ENCODE data around the gene CXCR2. TPM values are rescaled to one million over a fixed set of nuclear protein-coding genes. Genes with fewer than 3 reads are reported as not detected.
A peak's percentile ranks its signal among the peaks of the same experiment; 100 is the strongest.

CXCR2 gene
- total RNA-seq, 1 donor from 2014 or later = not detected

GRCh38 chr2:218145124-218145523 is 19.3 kb downstream of the CXCR2 start:
- Mint-ChIP-seq H3K27me3 (ENCODE audit: insufficient read depth) (peaks cover 11% of the 10 kb centered on the region), H3K4me1 (ENCODE audit: low read depth) (peaks cover 6% of the 10 kb centered on the region), H3K4me3 (no peak overlapping the region), H3K36me3 (ENCODE audit: low read depth) (no peaks in the 10 kb centered on the region), H3K9me3 (no peaks in the 10 kb centered on the region), H3K27ac (no peak overlapping the region)
- no peak for DNase-seq (ENCODE audit: low spot score)
- intact Hi-C loops (cut with micrococcal nuclease) = no loop called here

DNA sequence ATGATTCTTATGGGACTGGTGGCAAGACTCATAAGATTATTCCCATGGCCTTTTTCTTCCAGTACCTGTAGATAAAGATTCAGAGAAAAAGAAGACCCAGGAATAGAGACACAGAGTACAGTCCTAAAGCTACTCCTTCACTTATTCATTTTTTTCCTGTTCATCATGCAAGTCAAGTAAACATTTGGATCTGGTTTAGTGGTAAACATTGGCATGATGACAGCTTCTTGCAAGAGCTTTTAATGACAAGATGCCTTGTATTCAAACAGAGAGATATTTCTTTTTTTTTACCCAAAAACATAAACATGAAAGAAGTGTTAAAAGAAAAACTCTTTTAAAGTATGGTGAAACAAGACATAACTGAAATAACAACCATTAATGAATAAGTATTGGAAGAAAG is 20.2 kb downstream of the CXCR2 start:
- Mint-ChIP-seq H3K27me3 (ENCODE audit: insufficient read depth) (peaks cover 17% of the 10 kb centered on the region), H3K9me3 (no peaks in the 10 kb centered on the region), H3K4me1 (ENCODE audit: low read depth) (peaks cover 8% of the 10 kb centered on the region), H3K27ac (no peak overlapping the region), H3K36me3 (ENCODE audit: low read depth) (no peaks in the 10 kb centered on the region), H3K4me3 (no peak overlapping the region)
- intact Hi-C loops (cut with micrococcal nuclease) = no loop called here
- DNase-seq (ENCODE audit: low spot score) = no peak

GRCh38 chr2:218149098-218149497 is 23.3 kb downstream of the CXCR2 start:
- H3K4me1 Mint-ChIP-seq (ENCODE audit: low read depth) = peaks cover 8% of the 10 kb centered on the region

GRCh38 chr2:218149848-218150440 is 24.1 kb downstream of the CXCR2 start:
- no peaks in the 10 kb centered on the region for H3K9me3 Mint-ChIP-seq

More at GRCh38 chr2:218149098-218149497, 23.3 kb downstream of the CXCR2 start:
- H3K4me3 Mint-ChIP-seq = no peak overlapping the region
- H3K9me3 Mint-ChIP-seq = no peaks in the 10 kb centered on the region
- DNase-seq (ENCODE audit: low spot score) = no peak
- peaks cover 16% of the 10 kb centered on the region for H3K27me3 Mint-ChIP-seq (ENCODE audit: insufficient read depth)
- intact Hi-C loops (cut with micrococcal nuclease) = no loop called here
- H3K36me3 Mint-ChIP-seq (ENCODE audit: low read depth) = no peaks in the 10 kb centered on the region
- H3K27ac Mint-ChIP-seq = no peak overlapping the region

DNA sequence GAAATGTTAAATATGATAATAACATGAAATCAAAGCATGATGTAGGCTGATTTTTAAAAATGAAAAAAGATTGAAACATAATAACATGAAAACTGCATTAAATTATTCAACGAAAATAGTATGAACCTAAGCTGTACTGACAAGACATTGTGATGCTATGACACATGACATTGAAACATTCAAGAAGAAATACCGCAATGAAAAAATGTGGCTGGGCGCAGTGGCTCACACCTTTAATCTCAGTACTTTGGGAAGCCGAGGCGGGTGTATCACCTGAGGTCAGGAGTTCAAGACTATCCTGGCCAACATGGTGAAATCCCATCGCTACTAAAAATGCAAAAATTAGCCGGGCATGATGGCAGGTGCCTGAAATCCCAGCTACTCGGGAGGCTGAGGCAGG is 26.3 kb downstream of the CXCR2 start:
- Mint-ChIP-seq H3K9me3 (no peaks in the 10 kb centered on the region), H3K27ac (no peak overlapping the region), H3K36me3 (ENCODE audit: low read depth) (no peaks in the 10 kb centered on the region), H3K4me1 (ENCODE audit: low read depth) (peaks cover 8% of the 10 kb centered on the region), H3K27me3 (ENCODE audit: insufficient read depth) (peaks cover 24% of the 10 kb centered on the region), H3K4me3 (no peak overlapping the region)
- no peak for DNase-seq (ENCODE audit: low spot score)
- intact Hi-C loops (cut with micrococcal nuclease) = no loop called here

More at GRCh38 chr2:218149848-218150440, 24.1 kb downstream of the CXCR2 start:
- Mint-ChIP-seq H3K4me1 (ENCODE audit: low read depth) (peaks cover 8% of the 10 kb centered on the region), H3K27me3 (ENCODE audit: insufficient read depth) (peaks cover 16% of the 10 kb centered on the region), H3K27ac (no peak overlapping the region), H3K36me3 (ENCODE audit: low read depth) (no peaks in the 10 kb centered on the region), H3K4me3 (no peak overlapping the region)
- intact Hi-C loops (cut with micrococcal nuclease) = no loop called here
- no peak for DNase-seq (ENCODE audit: low spot score)

DNA sequence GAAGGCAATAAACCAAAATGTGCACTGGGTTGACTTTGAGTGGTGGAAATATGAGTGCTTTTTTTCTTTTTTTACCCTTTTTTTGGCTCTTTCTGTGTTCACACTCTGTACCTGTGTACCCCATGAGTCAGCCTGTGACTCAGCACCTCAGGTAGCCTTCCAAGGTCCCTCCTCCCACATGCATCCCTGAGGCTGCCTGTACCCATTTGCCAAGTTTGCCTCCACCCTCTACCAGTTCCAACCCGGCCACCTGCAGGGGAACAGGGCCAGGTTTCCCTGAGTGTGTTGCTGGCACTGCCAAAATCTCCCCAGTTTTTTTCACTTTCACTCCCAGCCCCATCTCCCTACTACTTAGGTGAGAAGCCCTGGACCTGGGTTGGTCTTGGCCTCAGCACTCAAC is 26.9 kb downstream of the CXCR2 start:
- H3K27me3 Mint-ChIP-seq (ENCODE audit: insufficient read depth) = peaks cover 28% of the 10 kb centered on the region
- H3K4me3 Mint-ChIP-seq = no peak overlapping the region
- no peaks in the 10 kb centered on the region for H3K36me3 Mint-ChIP-seq (ENCODE audit: low read depth)
- DNase-seq (ENCODE audit: low spot score) = no peak
- H3K9me3 Mint-ChIP-seq = no peaks in the 10 kb centered on the region
- peaks cover 8% of the 10 kb centered on the region for H3K4me1 Mint-ChIP-seq (ENCODE audit: low read depth)
- H3K27ac Mint-ChIP-seq = no peak overlapping the region
- intact Hi-C loops (cut with micrococcal nuclease) = no loop called here

- H3K4me1 Mint-ChIP-seq (ENCODE audit: low read depth) = no peaks in the 10 kb centered on the region
- H3K9me3 Mint-ChIP-seq = no peaks in the 10 kb centered on the region
These were observed 30.2 kb downstream of the CXCR2 start for GRCh38 chr2:218155953-218156479.

GRCh38 chr2:218161644-218162043 is 35.8 kb downstream of the CXCR2 start:
- DNase-seq (ENCODE audit: low spot score) = no peak
- Mint-ChIP-seq H3K4me1 (ENCODE audit: low read depth) (peaks cover 7% of the 10 kb centered on the region), H3K4me3 (no peak overlapping the region), H3K27me3 (ENCODE audit: insufficient read depth) (peaks cover 21% of the 10 kb centered on the region), H3K27ac (no peak overlapping the region), H3K9me3 (no peaks in the 10 kb centered on the region), H3K36me3 (ENCODE audit: low read depth) (no peaks in the 10 kb centered on the region)
- intact Hi-C loops (cut with micrococcal nuclease) = no loop called here

More at GRCh38 chr2:218155953-218156479, 30.2 kb downstream of the CXCR2 start:
- H3K36me3 Mint-ChIP-seq (ENCODE audit: low read depth) = no peaks in the 10 kb centered on the region
- no peak overlapping the region for H3K27ac Mint-ChIP-seq
- no peak for DNase-seq (ENCODE audit: low spot score)
- no peak overlapping the region for H3K4me3 Mint-ChIP-seq
- intact Hi-C loops (cut with micrococcal nuclease) = no loop called here
- H3K27me3 Mint-ChIP-seq (ENCODE audit: insufficient read depth) = peaks cover 25% of the 10 kb centered on the region

GRCh38 chr2:218162814-218163213 is 37.0 kb downstream of the CXCR2 start:
- Mint-ChIP-seq H3K27me3 (ENCODE audit: insufficient read depth) (peaks cover 17% of the 10 kb centered on the region), H3K9me3 (no peaks in the 10 kb centered on the region), H3K36me3 (ENCODE audit: low read depth) (no peaks in the 10 kb centered on the region), H3K4me3 (no peak overlapping the region), H3K27ac (no peak overlapping the region), H3K4me1 (ENCODE audit: low read depth) (peaks cover 18% of the 10 kb centered on the region)
- intact Hi-C loops (cut with micrococcal nuclease) = no loop called here
- no peak for DNase-seq (ENCODE audit: low spot score)

DNA sequence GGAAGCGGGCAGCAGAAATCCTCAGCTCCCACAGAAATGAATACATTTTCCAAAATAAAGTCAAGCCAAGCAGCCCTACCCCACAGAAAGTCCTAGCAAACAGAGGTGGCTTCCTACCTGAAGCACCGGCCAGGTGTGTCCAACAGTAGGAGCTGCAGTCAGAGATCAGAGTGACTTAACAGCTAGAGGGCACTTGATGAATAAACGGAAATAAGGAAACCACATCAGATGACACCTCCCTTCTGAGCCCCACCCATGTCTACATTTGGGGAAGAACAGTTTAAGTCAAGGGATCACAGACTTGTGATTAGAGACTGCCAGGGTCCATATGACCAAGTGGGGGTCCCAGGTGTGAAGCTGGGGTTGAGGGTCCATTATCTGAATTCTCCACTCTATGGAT is 41.0 kb downstream of the CXCR2 start, which contains the start of gene CXCR1:
TSS of gene CXCR1 (minus strand) at position 172 of the 400 bp plus-strand sequence. CDS start 1,751 bp downstream, outside the sequence.
- intact Hi-C loops (cut with micrococcal nuclease) = no loop called here
- Mint-ChIP-seq H3K4me3 (peak within 1 kb of the TSS; percentile 31), H3K27ac (no peak within 1 kb of the TSS), H3K27me3 (ENCODE audit: insufficient read depth) (peaks cover 24% of the 10 kb centered on the region), H3K9me3 (no peaks in the 10 kb centered on the region), H3K4me1 (ENCODE audit: low read depth) (peaks cover 35% of the 10 kb centered on the region), H3K36me3 (ENCODE audit: low read depth) (no peaks in the 10 kb centered on the region)
- peak; percentile 12 for DNase-seq (ENCODE audit: low spot score)

GRCh38 chr2:218168016-218168415 is 42.2 kb downstream of the CXCR2 start:
- Mint-ChIP-seq H3K27me3 (ENCODE audit: insufficient read depth) (peaks cover 29% of the 10 kb centered on the region), H3K4me1 (ENCODE audit: low read depth) (peaks cover 35% of the 10 kb centered on the region), H3K27ac (no peak overlapping the region), H3K36me3 (ENCODE audit: low read depth) (no peaks in the 10 kb centered on the region), H3K9me3 (no peaks in the 10 kb centered on the region), H3K4me3 (no peak overlapping the region)
- DNase-seq (ENCODE audit: low spot score) = no peak
- intact Hi-C loops (cut with micrococcal nuclease) = no loop called here

DNA sequence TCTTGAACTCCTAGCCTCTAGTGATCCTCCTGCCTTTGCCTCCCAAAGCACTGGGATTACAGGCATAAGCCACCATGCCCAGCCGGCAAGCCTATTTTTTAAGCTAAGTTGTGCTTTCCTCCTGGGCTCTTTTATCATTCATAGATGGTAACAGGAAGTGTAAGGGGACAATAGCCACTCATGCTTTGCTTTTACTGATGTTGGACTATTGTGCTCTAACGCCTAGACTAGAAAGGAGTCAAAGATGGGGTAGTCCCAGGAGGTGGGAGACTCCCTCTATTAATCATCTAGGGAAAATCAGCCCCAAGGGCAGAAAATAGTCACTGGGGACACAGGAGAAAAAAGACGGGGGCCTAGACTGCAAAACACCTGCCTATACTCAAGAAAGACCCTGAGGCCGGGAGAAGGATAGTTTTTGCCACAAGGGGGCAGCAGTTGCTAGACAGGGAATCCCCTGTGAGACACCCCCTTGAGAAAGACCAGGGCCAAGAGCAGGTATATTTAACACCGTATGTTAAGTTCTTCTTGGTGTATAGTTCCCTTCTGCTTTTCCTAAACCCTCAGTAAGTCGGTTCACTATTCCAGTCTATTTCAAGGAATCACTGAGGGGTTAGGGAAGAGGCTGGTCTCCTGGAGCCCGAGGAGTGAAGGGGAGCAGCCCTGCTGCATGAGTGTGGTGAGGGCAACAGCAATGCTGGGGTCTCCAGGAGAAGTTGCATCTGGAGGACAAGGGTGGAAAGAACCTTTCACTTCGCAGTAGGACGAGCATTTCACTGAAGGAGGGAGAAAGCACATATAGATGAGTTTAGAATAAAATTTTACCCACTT is 43.0 kb downstream of the CXCR2 start:
- no peaks in the 10 kb centered on the region for H3K9me3 Mint-ChIP-seq
- DNase-seq (ENCODE audit: low spot score) = peak; percentile 32
- intact Hi-C loops (cut with micrococcal nuclease) = no loop called here

More for the DNA sequence above, 43.0 kb downstream of the CXCR2 start:
- Mint-ChIP-seq H3K27ac (no peak overlapping the region), H3K36me3 (ENCODE audit: low read depth) (no peaks in the 10 kb centered on the region), H3K4me1 (ENCODE audit: low read depth) (peaks cover 35% of the 10 kb centered on the region), H3K4me3 (no peak overlapping the region), H3K27me3 (ENCODE audit: insufficient read depth) (peaks cover 31% of the 10 kb centered on the region)
